Esophagus muscularis mucosa (tissue), 4 donors: ENCODE measurements around the gene UBAC1.

ENCODE experiments used
- CTCF ChIP-seq, 3 experiments: fragments of 200-600 bp in 2 of 3; fragments of 450-650 bp in 1 of 3; sonication (generic) in 2 of 3; IDR thresholded peaks; one replicate each; pipeline ENCODE4 v1.5.1; 2017 to 2019; ENCODE audit warnings: antibody characterized with exemption in 3 of 3, mild to moderate bottlenecking in 2 of 3, moderate library complexity in 1 of 3
- EP300 ChIP-seq: sonication (generic); formaldehyde crosslinking; IDR thresholded peaks from one replicate; pipeline ENCODE4 v1.6.1; 2017; ENCODE audit warnings: antibody characterized with exemption
- POLR2A ChIP-seq: fragments of 450-650 bp; IDR thresholded peaks from one replicate; pipeline ENCODE4 v1.6.1; 2017; ENCODE audit warnings: antibody characterized with exemption, moderate library complexity, mild to moderate bottlenecking, low read depth
- POLR2AphosphoS5 ChIP-seq, 2 donors: sonication (generic); formaldehyde crosslinking; IDR thresholded peaks; one replicate each; pipeline ENCODE4 v1.6.1; 2017; ENCODE audit warnings: antibody characterized with exemption in 2 of 2

- TF ChIP-seq CTCF (IDR thresholded peaks at IDR 0.05) (no peak), POLR2A (no peak), POLR2AphosphoS5 (IDR thresholded peaks at IDR 0.05) (no peak), EP300 (no peak)
Measured at GRCh38 chr9:135998410-135999071, 37.4 kb upstream of the UBAC1 start.
